Tibial artery (tissue), 4 donors: ENCODE results near the gene IL1F10.

Experiments used
- DNase-seq, 2 donors: peaks; one replicate each; pipeline ENCODE4 v3.0.0-alpha.2; 2019
- H3K27ac ChIP-seq, 2 donors: fragments of 200-600 bp; sonication (generic) in 1 of 2; 1 replicate in 1 of 2; 2 replicates in 1 of 2; pipeline ENCODE4 v1.5.1; 2018 to 2019; ENCODE audit warnings: mild to moderate bottlenecking in 1 of 2
- H3K27me3 ChIP-seq, 2 donors: fragments of 200-600 bp; sonication (generic) in 1 of 2; one replicate each; pipeline versions ENCODE4 v1.5.1 to v1.6.0; 2016 to 2019
- H3K36me3 ChIP-seq, 3 donors: fragments of 200-600 bp; sonication (generic) in 2 of 3; one replicate each; pipeline ENCODE4 v1.5.1; 2016 to 2019; ENCODE audit warnings: mild to moderate bottlenecking in 2 of 3
- H3K4me1 ChIP-seq, 4 donors: fragments of 200-600 bp; sonication (generic) in 2 of 4; 1 replicate in 3 of 4; 2 replicates in 1 of 4; pipeline ENCODE4 v1.5.1; 2016 to 2019
- H3K4me3 ChIP-seq, 2 donors: fragments of 200-600 bp; sonication (generic) in 1 of 2; 1 replicate in 1 of 2; 2 replicates in 1 of 2; pipeline ENCODE4 v1.5.1; 2018 to 2019; ENCODE audit warnings: mild to moderate bottlenecking in 2 of 2
- H3K9me3 ChIP-seq, 3 donors: fragments of 200-600 bp; sonication (generic) in 1 of 3; one replicate each; pipeline ENCODE4 v1.5.1; 2016 to 2019
- CTCF ChIP-seq, 2 experiments: fragments of 200-600 bp in 1 of 2; fragments of 450-650 bp in 1 of 2; IDR thresholded peaks; one replicate each; pipeline ENCODE4 v1.5.1; 2017 to 2019; ENCODE audit warnings: antibody characterized with exemption in 2 of 2, mild to moderate bottlenecking in 1 of 2, moderate library complexity in 1 of 2
- intact Hi-C: fragments of 100-400 bp; cut with DNase I; formaldehyde crosslinking; loops from one replicate; pipeline ENCODE4 v1.15.0; 2023; ENCODE audit warnings: low total_unique reads

IL1F10 gene

GRCh38 chr2:113076954-113077669, 9.3 kb downstream of the IL1F10 start:
- intact Hi-C loops: no loop called here
- no peak for DNase-seq
- peaks cover 0 to 15% of the 10 kb centered on the region in 2 donors for H3K27me3 ChIP-seq
- H3K4me1 ChIP-seq: no peaks in the 10 kb centered on the region
- no peaks in the 10 kb centered on the region for H3K36me3 ChIP-seq
- no peaks in the 10 kb centered on the region for H3K9me3 ChIP-seq
- no peak overlapping the region for H3K27ac ChIP-seq
- TF ChIP-seq CTCF (IDR thresholded peaks at IDR 0.05): no peak
- H3K4me3 ChIP-seq: no peak overlapping the region

GRCh38 chr2:113077921-113078320, 10.2 kb downstream of the IL1F10 start:
- Histone ChIP-seq H3K36me3 (no peaks in the 10 kb centered on the region), H3K4me1 (no peaks in the 10 kb centered on the region), H3K27me3 (peaks cover 0 to 16% of the 10 kb centered on the region in 2 donors), H3K4me3 (no peak overlapping the region), H3K27ac (no peak overlapping the region), H3K9me3 (no peaks in the 10 kb centered on the region)
- TF ChIP-seq CTCF (IDR thresholded peaks at IDR 0.05): no peak
- intact Hi-C loops: no loop called here
- no peak for DNase-seq

GRCh38 chr2:113078350-113078839, 10.6 kb downstream of the IL1F10 start:
- H3K36me3 ChIP-seq: no peaks in the 10 kb centered on the region
- H3K27ac ChIP-seq: no peak overlapping the region
- H3K27me3 ChIP-seq: peaks cover 0 to 16% of the 10 kb centered on the region in 2 donors
- TF ChIP-seq CTCF (IDR thresholded peaks at IDR 0.05): no peak
- H3K4me1 ChIP-seq: no peaks in the 10 kb centered on the region
- intact Hi-C loops: no loop called here
- H3K4me3 ChIP-seq: no peak overlapping the region
- no peak for DNase-seq
- H3K9me3 ChIP-seq: no peaks in the 10 kb centered on the region

GRCh38 chr2:113079131-113079530, 11.4 kb downstream of the IL1F10 start:
- Histone ChIP-seq H3K4me3 (no peak overlapping the region), H3K27me3 (peaks cover 0 to 16% of the 10 kb centered on the region in 2 donors), H3K27ac (no peak overlapping the region), H3K9me3 (no peaks in the 10 kb centered on the region), H3K36me3 (no peaks in the 10 kb centered on the region), H3K4me1 (no peaks in the 10 kb centered on the region)
- no peak for TF ChIP-seq CTCF (IDR thresholded peaks at IDR 0.05)
- intact Hi-C loops: no loop called here
- DNase-seq: no peak

GRCh38 chr2:113080134-113080533, 12.4 kb downstream of the IL1F10 start:
- H3K27ac ChIP-seq: no peak overlapping the region
- peaks cover 0 to 10% of the 10 kb centered on the region in 2 donors for H3K27me3 ChIP-seq
- H3K4me1 ChIP-seq: no peaks in the 10 kb centered on the region
- no peaks in the 10 kb centered on the region for H3K36me3 ChIP-seq
- no peak for DNase-seq
- no peak for TF ChIP-seq CTCF (IDR thresholded peaks at IDR 0.05)
- H3K9me3 ChIP-seq: no peaks in the 10 kb centered on the region
- H3K4me3 ChIP-seq: no peak overlapping the region
- intact Hi-C loops: no loop called here
